ENCODE data around the gene ATPAF1.
A peak's percentile ranks its signal among the peaks of the same experiment; 100 is the strongest.

ATPAF1 gene

DNA sequence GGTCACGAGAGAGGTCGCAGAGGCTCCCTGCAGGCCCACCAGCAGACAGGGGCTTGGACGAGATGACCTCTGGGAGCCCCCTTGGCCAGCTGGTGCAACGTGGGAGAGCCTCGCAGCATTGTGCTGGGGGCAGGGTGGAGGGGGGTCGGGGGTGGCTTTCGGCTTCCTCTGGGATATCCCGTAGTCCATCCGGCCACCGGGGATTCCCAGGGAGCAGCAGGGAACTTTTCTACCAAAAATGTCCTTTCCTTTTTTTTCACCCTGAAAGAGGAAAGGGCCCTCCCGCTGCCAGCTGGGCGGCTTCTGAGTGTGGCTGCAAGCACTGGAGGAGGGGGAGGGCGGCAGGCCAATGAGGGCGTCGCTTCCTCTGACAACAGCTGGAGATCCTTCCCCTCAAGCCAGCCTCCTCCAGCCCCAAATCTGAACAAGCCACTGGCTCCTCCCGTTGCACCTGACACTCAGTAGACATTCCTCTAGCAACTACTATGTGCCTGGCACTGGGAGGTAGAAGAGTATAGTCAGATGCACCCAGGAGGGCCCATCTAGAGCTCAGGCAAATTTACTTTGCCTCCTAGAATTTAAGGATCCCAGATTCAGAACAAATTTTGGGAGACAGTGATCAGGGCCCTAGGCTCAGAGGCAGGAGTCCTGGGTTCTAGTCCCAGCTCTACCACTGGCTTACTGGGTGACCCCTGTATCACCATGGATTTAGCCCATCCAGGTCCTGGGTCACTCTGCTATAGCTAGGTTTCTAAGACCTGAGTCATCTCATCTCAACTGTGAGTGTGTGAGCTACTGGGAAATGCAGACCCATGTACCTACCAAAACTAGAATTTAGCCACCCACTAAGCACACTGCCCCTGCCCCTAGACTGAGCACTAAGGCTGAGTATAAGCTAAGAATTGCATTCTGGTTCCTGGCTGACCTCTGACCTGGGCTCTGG is 54.2 kb downstream of the ATPAF1 start:
- DNase-seq: no peak

DNA sequence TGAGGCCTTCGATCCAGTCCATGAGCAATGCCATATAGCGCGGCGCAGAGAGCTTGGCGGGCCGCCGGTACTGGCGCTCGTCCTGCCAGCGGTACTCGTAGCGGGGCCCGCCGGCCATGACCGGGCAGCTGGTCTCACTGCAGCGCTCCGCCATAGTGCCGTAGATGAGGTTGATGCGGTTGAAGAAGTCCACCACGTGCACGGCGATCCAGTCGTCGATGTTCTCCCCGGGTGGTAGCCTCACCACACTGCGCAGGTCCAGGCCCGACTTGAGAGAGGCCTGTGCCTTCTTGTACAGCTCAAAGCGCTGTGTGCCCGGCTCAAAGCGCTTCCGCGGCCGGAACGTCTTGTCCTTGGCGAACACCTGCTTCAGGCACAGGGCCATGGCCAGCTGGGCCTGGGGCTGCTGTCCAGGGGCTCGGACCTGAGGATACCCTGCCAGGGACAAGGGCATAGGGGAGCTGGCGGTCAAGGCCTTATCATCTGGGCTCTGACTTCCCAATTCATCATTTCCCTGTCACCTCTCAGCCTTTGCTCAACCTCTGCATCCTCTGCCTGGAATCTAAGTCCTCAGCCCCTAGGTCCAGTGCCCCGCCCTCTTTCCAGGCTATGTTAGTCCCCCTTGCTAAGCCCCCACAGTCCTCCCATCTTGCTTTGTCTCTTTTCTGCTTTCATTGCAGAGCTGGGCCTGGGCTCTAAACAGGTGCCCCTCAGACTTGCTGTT is 55.1 kb downstream of the ATPAF1 start:
- DNase-seq: no peak

DNA sequence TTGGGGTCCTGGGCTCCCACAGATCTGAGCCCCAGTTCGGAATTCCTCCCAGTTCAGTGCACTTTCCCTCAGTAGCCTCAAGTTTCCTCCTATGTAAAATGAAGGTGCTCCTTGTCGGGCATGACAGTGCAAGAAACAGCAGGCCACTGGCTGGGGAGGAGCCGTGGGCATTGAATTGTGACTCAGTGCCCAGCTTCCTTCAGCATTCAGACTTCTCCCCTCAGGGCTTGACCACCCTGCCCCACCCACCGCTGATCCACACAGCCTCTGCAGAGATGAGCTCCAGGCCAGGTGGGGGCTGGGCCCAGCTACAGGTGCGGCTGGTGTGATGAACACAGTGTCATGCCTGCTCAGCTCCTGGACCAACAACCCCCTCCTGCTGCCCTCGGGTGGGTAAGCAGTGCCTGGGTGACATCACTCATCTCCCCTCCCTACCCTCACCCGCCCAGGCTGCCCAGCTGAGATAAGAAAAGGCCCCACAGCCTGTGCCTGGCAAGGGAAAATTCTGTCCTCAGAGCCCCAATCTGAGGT is 56.4 kb downstream of the ATPAF1 start:
- DNase-seq: no peak

DNA sequence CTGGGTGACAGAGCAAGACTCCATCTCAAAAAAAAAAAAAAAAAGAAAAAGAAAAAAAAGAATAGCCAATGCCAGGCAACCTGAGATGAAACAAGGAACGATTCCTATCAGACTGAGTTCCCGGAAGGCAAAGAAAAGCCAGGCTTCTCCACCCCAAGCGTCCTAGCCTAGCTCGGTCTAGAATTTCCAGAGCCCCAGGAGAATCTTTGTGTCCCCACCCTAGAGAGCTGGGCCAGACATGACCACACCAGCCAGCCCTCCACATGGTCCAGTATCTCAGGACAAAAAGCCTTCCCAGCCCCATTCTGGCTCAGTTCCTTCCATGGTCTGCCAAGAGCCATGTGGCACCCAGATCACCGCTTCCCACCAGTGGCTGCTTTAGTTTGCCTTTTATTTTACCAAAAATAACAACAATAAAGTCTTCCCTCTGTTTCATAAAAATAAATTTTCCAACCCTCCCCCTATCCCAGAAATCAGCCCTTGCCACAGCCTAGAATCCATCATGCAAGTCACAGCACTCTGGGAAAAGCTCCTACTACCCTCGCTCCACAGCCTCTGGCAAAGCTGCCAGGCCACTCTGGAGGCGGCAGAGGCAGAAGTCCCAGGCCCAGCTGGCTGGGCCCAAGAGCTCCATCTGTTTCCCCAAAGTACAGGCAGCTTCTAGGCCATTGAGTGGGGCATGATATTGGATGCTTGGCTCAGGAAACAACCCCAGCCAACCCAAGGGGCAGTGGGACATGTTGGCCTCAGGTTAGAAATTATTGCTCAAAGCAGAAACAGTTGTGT is 60.6 kb downstream of the ATPAF1 start:
- no peak for DNase-seq

DNA sequence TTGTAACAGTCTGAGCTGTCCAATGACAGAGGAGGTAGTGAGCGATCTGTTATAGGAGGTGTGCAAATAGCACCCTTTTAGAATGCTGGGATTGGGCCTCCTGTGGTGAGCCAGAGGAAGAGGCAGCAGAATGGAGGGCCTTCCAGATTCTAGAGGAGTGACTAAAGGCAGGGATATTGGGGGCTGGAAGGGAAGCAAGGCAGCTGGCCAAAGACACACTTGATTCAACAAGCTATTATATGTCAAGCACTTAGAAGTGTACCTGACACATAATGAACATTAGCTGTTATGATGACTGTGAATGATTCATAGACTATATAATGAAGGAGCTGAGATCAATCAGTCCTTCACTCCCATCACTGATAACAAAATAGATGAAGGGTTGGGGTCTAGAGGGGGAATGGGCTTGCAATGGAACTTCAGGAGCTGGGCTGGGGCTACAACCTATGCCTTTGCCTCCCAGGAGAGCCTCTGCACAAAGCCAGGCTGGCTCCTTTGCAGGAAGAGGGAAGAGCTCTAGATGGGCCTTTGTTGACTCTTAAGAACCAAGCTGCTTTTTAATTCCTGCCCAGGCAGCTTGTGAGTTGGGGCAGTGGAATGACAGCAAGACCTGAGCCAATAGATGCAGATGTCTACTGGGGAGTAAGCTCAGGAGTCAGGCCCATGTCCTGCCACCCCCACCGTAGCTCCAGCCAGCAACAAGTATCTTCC is 61.8 kb downstream of the ATPAF1 start:
- no peak for DNase-seq

DNA sequence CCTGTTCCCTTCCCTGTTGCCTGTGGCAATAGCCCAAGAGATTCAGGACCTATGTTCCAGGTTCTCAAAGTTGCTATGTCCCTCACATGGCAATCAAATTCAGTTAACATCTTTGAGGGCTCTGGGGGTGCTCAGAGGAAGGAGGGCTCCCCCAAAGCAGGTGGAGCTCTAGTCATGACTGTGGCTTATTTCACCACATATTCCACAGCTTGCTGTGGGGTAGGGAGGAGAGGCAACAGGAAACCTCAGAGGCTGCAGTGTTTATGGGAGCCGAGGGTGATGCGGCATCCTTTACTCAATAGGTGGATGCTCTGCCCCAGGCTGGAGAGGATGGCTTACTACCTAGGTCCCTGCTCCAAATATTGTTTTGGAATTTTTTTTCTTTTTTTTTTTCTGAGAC is 62.9 kb downstream of the ATPAF1 start:
- DNase-seq: no peak

DNA sequence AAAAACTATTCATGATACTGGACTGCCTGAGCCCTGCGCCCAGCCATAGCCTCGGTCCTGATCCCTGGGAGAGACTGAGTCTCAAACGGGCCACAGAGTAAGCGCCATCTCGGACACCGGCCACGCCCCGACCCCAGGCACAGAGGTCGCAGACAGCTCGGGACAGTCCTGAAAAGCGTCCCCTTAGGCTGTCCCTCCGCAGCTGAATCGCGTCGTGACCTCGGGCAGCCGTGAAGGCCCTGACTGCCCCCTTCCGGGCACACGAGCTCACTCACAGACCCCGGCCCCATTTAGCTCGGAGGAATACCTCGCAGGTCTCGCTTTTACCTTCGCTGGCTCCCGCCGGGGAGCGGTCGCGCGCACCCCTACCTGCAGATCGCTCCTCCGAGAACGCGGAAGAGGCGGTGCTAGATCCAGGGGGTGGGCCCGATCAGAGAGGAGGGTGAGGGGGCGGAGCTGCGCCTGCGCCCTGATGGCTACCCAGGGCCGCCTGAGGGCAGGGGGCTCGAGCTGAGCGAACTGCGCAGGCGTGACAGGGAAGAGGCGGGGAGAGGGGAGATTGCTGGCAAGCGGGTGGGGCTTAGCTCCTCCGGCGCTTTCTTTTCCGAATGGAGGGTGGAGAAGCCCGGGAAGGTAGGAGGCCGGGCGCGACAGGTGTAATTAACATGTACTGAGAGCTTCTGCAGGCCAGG is 64.2 kb downstream of the ATPAF1 start, which contains the start of gene MKNK1:
Gene MKNK1, minus strand, starts transcription at position 411 of the 692 bp plus-strand sequence. CDS start 20,941 bp downstream, outside the sequence.
- peak; percentile 98 to 99 for DNase-seq

DNA sequence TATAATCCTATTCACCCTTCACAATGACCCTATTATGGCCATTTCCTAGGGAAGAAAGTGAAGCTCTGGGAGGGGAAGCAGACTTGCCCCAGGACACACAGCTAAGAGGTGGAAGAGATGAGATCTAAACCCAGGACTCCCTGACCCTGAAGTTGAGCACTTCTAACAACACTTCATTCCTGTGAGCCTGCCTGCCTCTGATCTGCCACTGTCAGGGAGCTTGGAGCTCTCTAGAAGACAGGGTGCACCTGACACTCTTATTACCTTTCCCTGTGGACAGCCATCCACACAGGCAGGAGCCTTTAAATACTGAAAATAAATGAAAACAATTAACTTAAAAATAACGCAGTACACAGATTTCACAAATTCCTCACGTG is 64.7 kb downstream of the ATPAF1 start:
- no peak for DNase-seq

DNA sequence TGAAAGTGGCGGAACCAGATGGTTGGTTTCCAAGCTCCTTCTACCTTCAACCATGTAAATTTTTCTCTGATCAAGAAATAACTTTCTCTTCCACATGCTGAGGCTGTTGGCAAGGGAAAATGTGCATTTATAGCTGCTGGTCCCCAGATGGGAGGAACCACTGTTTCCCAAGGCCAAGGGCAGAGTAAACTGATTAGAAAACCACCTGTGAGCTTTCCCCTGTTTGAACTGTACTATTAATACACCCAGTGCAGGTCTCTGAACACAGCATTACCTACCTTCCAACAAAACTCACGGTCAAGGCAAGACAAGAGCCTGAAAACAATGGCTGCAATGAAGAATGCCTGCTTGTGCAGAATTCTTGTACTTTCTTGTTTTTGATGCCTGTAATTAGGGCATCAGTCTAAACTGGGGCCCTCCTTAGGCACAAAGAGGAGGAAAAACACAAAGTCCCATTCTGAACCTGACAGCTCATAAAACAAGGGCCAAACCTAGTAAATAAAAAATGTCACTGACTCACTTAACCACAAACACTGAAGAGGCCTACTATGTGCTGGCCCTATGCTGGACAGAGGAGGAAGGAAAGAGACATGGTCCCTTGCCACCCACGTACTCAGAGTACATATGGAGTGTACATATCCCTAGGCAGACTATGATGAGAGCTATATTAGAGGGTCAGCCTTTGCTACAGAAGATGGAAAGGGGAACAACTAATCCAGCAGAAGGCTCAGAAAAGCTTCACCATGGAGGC is 66.7 kb downstream of the ATPAF1 start:
- DNase-seq: no peak

DNA sequence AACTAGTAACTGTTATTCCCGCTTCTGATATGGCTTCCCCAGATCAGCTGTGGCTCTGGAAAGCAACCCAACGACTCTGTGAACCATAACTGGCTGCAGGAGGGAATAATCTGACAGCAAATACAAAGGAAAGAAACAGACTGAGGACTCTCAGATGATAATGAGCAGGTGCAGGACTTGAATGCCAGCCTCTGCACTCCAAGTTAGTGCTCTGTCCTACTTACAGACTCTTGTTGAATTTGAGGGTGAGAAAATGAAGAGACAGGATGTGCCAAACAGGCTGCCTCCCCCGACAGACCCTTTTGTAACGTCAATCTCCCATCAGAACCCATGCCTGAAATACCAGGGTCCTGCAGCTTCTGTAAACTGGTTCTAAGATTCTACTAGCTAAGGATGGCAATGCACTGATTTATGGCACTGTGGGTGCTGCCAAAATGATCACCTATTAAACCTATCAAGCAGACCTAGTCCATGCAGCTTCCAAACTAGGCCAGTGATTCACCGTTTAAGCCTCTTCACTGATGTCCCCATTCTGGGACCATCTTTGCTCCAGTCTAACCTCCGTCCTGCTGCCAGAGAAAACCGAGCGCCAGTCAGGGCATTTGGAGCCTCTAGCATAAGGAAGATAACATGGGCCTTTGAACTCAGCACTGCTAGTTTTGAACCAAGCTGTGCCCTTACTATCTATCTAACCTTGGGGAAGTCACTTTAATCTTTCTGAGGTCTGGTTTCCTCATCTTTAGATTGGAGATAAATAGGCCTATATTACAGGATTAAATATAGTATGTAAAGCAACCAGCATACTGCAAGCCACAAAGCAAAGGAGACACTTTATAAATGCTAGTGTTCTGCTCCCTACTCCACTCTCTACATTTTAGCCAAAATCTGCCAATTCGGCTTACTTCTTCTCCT is 68.8 kb downstream of the ATPAF1 start:
- DNase-seq: no peak

DNA sequence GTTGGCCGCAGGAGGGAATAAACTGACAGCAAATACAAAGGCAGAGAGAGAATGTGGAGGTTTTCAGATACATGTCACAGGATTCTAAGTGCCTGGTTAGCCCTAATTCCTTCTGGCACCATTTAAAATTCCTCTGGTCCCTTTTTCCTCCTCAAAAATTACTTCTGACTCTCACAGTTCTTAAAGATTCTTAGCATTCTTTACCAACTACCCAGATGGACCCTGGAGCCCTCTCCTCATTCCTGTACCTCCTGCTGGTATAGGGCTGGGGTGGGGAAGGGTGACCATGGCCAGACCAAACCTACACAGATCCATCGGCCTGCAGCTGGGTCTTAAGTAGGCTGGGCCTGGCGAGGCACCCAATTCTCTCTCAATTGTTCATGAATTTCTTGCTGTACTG is 71.3 kb downstream of the ATPAF1 start:
- no peak for DNase-seq

DNA sequence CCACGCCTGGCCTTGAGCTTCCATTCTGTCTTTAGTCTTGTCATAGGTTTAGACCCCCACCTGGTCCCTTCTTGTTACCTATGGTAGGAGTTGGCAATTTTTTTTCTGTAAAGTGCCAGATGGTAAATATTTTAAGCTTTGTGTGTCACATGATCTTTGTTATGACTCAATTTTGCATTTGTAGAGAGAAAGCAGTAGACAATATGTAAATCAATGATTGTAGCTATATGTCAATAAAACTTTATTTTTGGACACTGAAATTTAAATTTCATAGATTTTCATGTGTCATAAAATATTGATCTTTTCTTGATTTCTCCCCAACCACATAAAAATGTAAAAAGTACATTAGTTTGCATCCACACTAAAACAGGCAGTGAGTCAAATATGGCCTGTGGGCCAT is 72.1 kb downstream of the ATPAF1 start:
- DNase-seq: no peak

DNA sequence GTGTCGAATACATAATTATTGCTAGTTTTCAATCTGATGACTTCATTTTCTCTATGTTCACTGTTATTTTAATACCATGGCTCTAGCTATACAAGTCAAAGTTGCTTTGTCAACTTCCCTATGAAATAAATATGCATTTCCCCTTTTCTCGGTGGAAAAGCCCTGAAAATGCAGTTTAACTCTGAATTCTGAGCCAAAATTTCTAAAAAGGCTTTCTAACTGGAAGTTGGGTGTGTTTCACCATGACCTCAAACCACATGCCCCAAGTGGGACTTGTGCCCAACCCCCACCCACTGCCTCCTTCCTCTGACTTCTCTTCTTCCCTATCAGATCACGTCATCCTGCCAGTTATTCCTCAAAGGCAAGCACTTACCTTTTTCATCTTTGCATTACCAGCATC is 73.0 kb downstream of the ATPAF1 start:
- DNase-seq: no peak

DNA sequence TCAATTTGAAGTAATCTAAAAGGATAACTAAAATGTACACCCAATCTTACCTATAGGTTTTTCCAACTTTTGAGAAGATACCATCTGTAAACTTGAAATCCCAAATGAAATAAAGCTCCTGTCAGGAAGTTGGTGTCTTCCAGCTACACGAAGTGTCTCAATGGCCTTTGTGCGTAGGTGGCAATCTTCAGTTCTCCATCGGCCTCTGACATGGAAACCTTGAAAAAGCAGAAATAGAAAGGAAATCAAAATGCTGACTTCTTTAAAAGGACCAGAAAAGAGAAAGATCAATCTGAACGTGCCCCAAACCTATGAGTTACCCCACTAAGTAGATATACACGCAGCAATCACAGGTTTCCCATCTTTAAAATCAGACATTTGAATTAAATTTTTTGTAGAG is 74.1 kb downstream of the ATPAF1 start:
- DNase-seq: no peak

DNA sequence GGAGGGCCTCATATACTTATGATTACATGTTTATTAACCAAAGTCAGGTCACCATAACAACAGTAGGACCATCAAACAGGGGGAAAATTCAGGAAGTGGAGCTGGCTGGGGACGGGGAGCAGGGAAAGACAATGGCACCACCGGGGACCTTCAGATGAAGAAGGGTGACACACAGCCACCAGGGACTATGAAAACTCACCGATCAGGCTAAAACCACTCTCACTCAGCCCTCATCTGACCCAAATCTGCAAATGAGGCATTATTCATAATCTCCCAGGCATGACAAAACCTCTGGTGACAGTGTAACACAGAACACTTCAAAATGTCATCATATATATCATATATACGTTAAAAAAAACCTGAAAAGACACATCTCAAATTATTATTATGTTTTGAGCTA is 75.3 kb downstream of the ATPAF1 start:
- no peak for DNase-seq

DNA sequence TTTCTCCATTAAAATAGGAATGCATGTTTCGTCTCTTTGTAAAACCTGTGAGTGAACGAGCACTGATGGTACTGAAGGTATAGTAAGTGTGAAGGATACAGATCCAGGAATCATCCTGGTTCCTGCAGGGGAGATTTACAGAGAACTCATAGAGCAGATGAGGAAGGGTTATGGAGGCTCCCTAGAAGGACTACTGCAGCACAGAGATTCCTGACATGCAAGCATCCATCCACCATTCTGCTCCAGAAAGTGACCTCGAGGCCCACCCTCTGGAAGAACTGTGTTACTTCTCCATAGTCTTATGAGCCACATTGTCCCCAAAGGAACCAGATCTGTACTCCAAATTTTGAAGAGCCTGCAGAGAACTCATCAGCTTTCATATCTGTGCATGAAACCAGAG is 78.6 kb downstream of the ATPAF1 start:
- no peak for DNase-seq

DNA sequence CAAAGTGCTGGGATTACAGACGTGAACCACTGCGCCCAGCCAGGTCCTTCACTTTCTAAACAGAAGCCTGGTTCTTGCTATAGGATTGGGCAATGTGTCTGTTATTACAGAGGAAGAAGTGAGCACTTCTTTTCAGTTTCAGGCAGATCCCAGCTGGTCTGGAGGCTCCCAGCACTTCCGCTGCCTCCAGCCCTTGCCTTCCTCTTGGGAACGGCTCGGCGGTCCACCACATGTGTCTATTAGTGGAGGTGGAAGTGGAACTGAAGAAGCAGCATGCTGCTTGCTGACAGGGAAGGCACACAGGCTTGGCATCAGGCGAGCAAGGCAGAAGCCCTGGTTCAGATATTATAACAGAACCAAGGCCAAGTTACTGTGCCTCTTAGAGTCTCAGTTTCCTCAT is 81.1 kb downstream of the ATPAF1 start:
- DNase-seq: no peak

DNA sequence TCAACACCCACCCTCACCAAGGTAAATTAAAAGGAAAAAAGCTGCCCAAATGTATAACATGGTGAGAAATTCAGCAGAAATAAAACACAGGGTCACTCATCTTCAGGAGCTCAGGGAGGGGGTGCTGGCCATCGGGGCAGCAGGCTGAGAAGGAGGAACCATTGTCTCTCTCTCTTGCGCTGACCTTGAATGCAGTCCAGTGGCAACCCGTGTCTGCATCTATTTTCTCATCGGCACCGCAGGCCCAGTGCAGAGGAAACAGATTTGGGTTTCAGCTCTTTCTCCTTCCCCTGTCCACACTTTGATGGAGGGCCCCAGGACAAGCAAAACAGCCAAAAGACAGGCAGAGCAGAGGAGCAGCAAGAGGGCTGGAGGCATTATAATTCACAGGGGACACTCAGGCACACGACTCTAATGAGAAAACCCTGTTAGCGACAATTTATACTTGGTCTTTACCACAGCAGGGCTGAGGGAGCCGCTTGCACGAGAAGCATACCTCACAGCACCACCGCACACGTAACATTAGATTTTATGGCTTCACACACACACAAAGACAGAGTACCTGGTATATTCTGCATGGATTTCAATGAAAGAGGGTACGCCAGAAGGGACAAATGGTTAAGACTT is 82.7 kb downstream of the ATPAF1 start:
- no peak for DNase-seq

DNA sequence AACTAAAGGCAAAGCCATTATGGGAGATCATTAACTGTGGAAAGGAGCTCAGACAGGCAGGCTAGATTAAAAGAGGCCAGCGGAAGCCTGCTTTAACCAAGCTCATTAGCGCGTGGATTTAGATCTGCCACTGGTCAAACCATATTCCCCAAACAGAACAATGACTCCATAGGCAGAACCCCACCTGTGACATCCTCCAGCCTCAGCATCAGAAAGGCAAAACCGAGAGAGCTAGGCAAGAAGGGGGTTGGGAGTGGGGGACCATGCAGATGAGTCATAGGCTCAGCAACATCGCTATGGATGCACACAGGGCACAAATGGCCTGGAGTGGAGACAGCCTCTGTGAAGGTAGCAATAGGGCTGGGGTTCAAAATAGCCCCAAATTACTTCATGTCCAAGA is 84.7 kb downstream of the ATPAF1 start:
- no peak for DNase-seq

Data from activated CD4-positive, alpha-beta T cell treated with anti-CD3 and anti-CD28 coated beads, Interleukin-2, amount 50 U/mL, for 4 hours (primary cell).